ENCODE measurements around the gene IL6R.
"Not testable (repeated sequence)": the region's sequence is repeated elsewhere in the genome, so short reads cannot be mapped to it uniquely, and the experiment has no call there.

IL6R gene

DNA sequence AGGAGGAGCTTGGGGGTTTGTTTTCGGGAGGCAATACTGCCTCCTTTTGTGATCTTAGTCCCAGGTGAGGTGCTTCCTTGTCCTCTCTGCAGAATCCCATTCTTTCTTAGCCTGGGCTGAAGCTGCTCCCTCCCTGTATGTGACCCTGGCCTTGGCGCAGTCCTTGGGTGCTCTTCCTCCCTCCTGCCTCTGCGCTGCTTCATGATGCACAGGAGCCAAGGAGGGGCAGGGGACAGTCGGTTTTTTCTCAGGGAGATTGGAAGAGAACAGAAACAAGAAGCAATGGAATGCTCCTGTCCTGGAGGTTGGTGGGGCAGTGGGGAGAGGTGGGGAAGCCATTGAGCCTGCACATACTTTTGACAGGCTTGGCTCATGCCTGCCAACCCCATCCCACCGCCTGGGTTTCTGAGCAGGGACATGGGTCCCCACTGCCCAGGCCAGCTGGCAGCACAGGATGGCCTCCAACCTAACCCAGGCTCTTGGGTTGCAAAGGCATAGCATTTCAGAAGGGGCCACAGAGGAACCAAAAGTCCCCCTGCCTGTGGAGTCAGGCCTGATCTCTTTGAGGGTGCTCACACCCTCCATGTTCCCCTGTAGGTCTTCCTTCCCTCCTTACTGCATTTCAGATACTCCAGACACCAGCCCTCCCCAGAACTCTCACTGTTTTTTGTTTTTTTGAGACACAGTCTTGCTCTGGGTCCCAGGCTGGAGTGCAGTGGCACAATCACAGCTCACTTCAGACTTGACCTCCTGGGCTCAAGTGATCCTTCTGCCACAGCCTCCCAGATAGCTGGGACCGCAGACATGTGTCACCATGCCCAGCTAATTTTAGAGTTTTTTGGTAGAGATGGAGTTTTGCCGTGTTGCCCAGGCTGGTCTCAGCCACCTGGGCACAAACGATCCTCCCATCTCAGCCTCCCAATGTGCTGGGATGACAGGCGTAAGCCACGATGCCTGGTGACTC, 16.1 kb downstream of the IL6R start:
- no peaks in the 10 kb centered on the region for H3K27me3 ChIP-seq (ENCODE audit: insufficient read depth, low read length)
- no peak overlapping the region for H3K9ac ChIP-seq (ENCODE audit: low read depth, low read length)
- H3K4me1 ChIP-seq (ENCODE audit: insufficient read depth, low read length), result no peaks in the 10 kb centered on the region
- no peak overlapping the region for H3K4me3 ChIP-seq (ENCODE audit: low read length)
- no peaks in the 10 kb centered on the region for H3K36me3 ChIP-seq (ENCODE audit: insufficient read depth, low read depth, low read length)
- no peaks in the 10 kb centered on the region for H3K9me3 ChIP-seq (ENCODE audit: insufficient read depth, low read depth, low read length)
- no peak overlapping the region for H3K27ac ChIP-seq (ENCODE audit: low read length)

GRCh38 chr1:154422049-154422448, 16.9 kb downstream of the IL6R start:
- not testable (repeated sequence) for H3K27me3 ChIP-seq (ENCODE audit: insufficient read depth, low read length); H3K9me3 ChIP-seq (ENCODE audit: insufficient read depth, low read depth, low read length); H3K4me3 ChIP-seq (ENCODE audit: low read length); H3K36me3 ChIP-seq (ENCODE audit: insufficient read depth, low read depth, low read length); H3K4me1 ChIP-seq (ENCODE audit: insufficient read depth, low read length); H3K27ac ChIP-seq (ENCODE audit: low read length); H3K9ac ChIP-seq (ENCODE audit: low read depth, low read length)

DNA sequence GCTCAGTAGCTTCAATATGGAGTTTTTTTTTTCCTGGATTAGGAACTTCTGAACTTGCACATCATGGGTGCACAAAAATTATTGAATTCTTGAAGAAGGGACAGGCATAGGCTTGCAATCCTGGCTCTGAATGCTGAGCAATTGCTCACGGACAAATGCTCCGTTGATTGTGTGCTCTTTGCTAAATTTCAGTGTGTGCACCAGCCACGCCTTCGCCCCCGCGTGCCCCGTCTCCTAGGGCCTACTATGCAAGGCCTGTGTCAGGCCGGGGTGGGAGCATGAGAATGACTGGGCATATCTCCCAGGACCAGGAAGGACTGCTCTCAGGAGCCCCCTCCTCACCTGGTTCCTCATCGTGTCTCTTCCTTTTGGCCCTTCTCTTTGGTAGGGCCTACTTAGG, 17.4 kb downstream of the IL6R start:
- Histone ChIP-seq H3K36me3 (ENCODE audit: insufficient read depth, low read depth, low read length) (no peaks in the 10 kb centered on the region), H3K4me1 (ENCODE audit: insufficient read depth, low read length) (no peaks in the 10 kb centered on the region), H3K4me3 (ENCODE audit: low read length) (no peak overlapping the region), H3K27me3 (ENCODE audit: insufficient read depth, low read length) (no peaks in the 10 kb centered on the region), H3K9ac (ENCODE audit: low read depth, low read length) (no peak overlapping the region), H3K27ac (ENCODE audit: low read length) (no peak overlapping the region), H3K9me3 (ENCODE audit: insufficient read depth, low read depth, low read length) (no peaks in the 10 kb centered on the region)

DNA sequence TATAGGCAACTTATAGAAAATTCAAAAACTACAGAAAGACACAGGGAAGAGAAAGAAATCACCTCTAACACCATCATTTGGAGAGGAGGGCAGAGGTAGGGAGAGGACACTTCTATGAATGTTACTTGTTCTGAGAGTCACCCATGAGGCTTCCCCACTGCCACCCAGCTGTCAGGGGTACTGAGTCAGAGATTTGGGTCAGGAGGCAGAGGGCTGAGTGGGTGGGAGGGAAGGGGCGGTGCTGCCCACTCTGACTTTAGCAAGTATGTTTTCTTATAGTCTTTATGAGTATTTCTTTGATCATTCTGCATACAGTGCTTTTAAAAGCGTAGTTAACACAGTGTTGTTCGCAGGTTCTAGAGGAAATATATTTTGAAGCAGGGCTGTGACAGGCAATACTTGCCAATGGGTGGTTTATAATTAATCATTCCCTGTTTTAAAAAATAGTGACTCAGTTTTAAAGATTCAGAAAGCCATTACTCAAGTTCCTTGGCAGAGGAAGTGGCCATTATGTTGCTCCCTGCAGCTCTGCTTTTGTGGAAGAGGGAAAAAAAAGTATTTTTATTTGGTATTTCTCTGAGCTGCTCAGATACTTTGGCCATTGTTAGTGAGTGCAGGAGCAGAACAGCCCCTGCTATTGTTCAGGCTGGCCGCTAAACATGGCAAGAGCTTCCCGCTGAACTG, 18.3 kb downstream of the IL6R start:
- Histone ChIP-seq H3K27me3 (ENCODE audit: insufficient read depth, low read length) (no peaks in the 10 kb centered on the region), H3K4me1 (ENCODE audit: insufficient read depth, low read length) (no peaks in the 10 kb centered on the region), H3K9me3 (ENCODE audit: insufficient read depth, low read depth, low read length) (no peaks in the 10 kb centered on the region), H3K9ac (ENCODE audit: low read depth, low read length) (no peak overlapping the region), H3K27ac (ENCODE audit: low read length) (no peak overlapping the region), H3K4me3 (ENCODE audit: low read length) (no peak overlapping the region), H3K36me3 (ENCODE audit: insufficient read depth, low read depth, low read length) (no peaks in the 10 kb centered on the region)

GRCh38 chr1:154423988-154424326, 18.8 kb downstream of the IL6R start:
- H3K27me3 ChIP-seq (ENCODE audit: insufficient read depth, low read length), result no peaks in the 10 kb centered on the region

GRCh38 chr1:154425172-154425571, 20.0 kb downstream of the IL6R start:
- Histone ChIP-seq H3K36me3 (ENCODE audit: insufficient read depth, low read depth, low read length) (no peaks in the 10 kb centered on the region), H3K27ac (ENCODE audit: low read length) (no peak overlapping the region), H3K9ac (ENCODE audit: low read depth, low read length) (no peak overlapping the region), H3K9me3 (ENCODE audit: insufficient read depth, low read depth, low read length) (no peaks in the 10 kb centered on the region), H3K4me3 (ENCODE audit: low read length) (no peak overlapping the region), H3K27me3 (ENCODE audit: insufficient read depth, low read length) (0 out of 2 replicates have a peak, but pooled peaks cover 2% of the 10 kb centered on the region), H3K4me1 (ENCODE audit: insufficient read depth, low read length) (peaks cover under 1% of the 10 kb centered on the region; the same call in 1 of the 2 replicates)

More at GRCh38 chr1:154423988-154424326, 18.8 kb downstream of the IL6R start:
- H3K9me3 ChIP-seq (ENCODE audit: insufficient read depth, low read depth, low read length), result no peaks in the 10 kb centered on the region
- H3K36me3 ChIP-seq (ENCODE audit: insufficient read depth, low read depth, low read length), result no peaks in the 10 kb centered on the region
- H3K27ac ChIP-seq (ENCODE audit: low read length), result no peak overlapping the region
- no peak overlapping the region for H3K9ac ChIP-seq (ENCODE audit: low read depth, low read length)
- H3K4me3 ChIP-seq (ENCODE audit: low read length), result no peak overlapping the region
- H3K4me1 ChIP-seq (ENCODE audit: insufficient read depth, low read length), result no peaks in the 10 kb centered on the region

- Histone ChIP-seq H3K9me3 (ENCODE audit: insufficient read depth, low read depth, low read length) (no peaks in the 10 kb centered on the region), H3K9ac (ENCODE audit: low read depth, low read length) (no peak overlapping the region), H3K4me1 (ENCODE audit: insufficient read depth, low read length) (peaks cover 10% of the 10 kb centered on the region; the same call in 1 of the 2 replicates), H3K36me3 (ENCODE audit: insufficient read depth, low read depth, low read length) (no peaks in the 10 kb centered on the region), H3K4me3 (ENCODE audit: low read length) (no peak overlapping the region), H3K27ac (ENCODE audit: low read length) (no peak overlapping the region), H3K27me3 (ENCODE audit: insufficient read depth, low read length) (0 out of 2 replicates have a peak, but pooled peaks cover 6% of the 10 kb centered on the region)
Observed at GRCh38 chr1:154427173-154428139, 22.3 kb downstream of the IL6R start.

- Histone ChIP-seq H3K27ac (ENCODE audit: low read length) (no peak overlapping the region), H3K9ac (ENCODE audit: low read depth, low read length) (no peak overlapping the region), H3K9me3 (ENCODE audit: insufficient read depth, low read depth, low read length) (no peaks in the 10 kb centered on the region), H3K27me3 (ENCODE audit: insufficient read depth, low read length) (0 out of 2 replicates have a peak, but pooled peaks cover 6% of the 10 kb centered on the region), H3K4me3 (ENCODE audit: low read length) (no peak overlapping the region), H3K36me3 (ENCODE audit: insufficient read depth, low read depth, low read length) (no peaks in the 10 kb centered on the region), H3K4me1 (ENCODE audit: insufficient read depth, low read length) (peaks cover 10% of the 10 kb centered on the region; the same call in 1 of the 2 replicates)
Observed at GRCh38 chr1:154429118-154429517, 24.0 kb downstream of the IL6R start.

GRCh38 chr1:154429841-154430611, 24.9 kb downstream of the IL6R start:
- Histone ChIP-seq H3K27me3 (ENCODE audit: insufficient read depth, low read length) (0 out of 2 replicates have a peak, but pooled peaks cover 6% of the 10 kb centered on the region), H3K4me1 (ENCODE audit: insufficient read depth, low read length) (peaks cover 10% of the 10 kb centered on the region; the same call in 1 of the 2 replicates), H3K9ac (ENCODE audit: low read depth, low read length) (peak overlapping the region; percentile 39; the same call in 1 of the 2 replicates), H3K4me3 (ENCODE audit: low read length) (peak overlapping the region; percentile 33; the same call in 1 of the 2 replicates), H3K9me3 (ENCODE audit: insufficient read depth, low read depth, low read length) (no peaks in the 10 kb centered on the region), H3K36me3 (ENCODE audit: insufficient read depth, low read depth, low read length) (no peaks in the 10 kb centered on the region), H3K27ac (ENCODE audit: low read length) (no peak overlapping the region)

- H3K4me3 ChIP-seq (ENCODE audit: low read length), result peak overlapping the region; percentile 33; the same call in 1 of the 2 replicates
- no peak overlapping the region for H3K27ac ChIP-seq (ENCODE audit: low read length)
- H3K27me3 ChIP-seq (ENCODE audit: insufficient read depth, low read length), result 0 out of 2 replicates have a peak, but pooled peaks cover 6% of the 10 kb centered on the region
- no peaks in the 10 kb centered on the region for H3K36me3 ChIP-seq (ENCODE audit: insufficient read depth, low read depth, low read length)
- peaks cover 10% of the 10 kb centered on the region; the same call in 1 of the 2 replicates for H3K4me1 ChIP-seq (ENCODE audit: insufficient read depth, low read length)
- H3K9ac ChIP-seq (ENCODE audit: low read depth, low read length), result no peak overlapping the region
- H3K9me3 ChIP-seq (ENCODE audit: insufficient read depth, low read depth, low read length), result no peaks in the 10 kb centered on the region
Observed at GRCh38 chr1:154430903-154431302, 25.8 kb downstream of the IL6R start.
